ENCODE data around the gene CHST4.
"Not testable (repeated sequence)": the region's sequence is repeated elsewhere in the genome, so short reads cannot be mapped to it uniquely, and the experiment has no call there.

CHST4 gene

DNA sequence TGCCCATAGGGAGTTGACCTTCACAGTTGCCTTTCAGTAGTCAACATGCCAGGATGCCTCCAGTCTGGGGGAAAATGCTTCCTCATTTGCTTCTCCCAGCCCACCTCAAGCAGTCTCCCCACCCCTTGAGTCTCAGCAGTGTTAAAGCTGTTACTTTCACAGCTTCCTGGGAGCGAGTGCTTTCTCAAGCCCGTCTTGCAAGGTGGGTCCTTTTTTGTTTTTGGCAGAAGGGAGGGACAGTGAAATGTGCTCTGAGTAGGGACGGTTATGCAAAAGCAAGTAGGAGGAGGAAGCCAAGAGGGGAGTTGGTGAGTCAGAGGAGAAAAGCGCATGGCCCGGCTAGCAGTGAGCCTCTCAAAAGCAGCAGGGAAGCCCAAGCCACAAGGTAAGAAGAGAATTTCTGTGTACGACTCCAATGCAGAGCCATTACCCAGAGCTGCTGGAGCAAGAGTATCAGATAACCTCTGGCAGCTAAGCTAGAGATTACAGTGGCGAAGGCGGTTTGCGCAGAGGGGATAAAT is at the start of gene CHST4:
TSS of gene CHST4 (plus strand) at position 316 of the 521 bp plus-strand sequence. CDS start 10,252 bp downstream, outside the sequence.
- peak; percentile 31 for DNase-seq (ENCODE audit: low read depth)

DNA sequence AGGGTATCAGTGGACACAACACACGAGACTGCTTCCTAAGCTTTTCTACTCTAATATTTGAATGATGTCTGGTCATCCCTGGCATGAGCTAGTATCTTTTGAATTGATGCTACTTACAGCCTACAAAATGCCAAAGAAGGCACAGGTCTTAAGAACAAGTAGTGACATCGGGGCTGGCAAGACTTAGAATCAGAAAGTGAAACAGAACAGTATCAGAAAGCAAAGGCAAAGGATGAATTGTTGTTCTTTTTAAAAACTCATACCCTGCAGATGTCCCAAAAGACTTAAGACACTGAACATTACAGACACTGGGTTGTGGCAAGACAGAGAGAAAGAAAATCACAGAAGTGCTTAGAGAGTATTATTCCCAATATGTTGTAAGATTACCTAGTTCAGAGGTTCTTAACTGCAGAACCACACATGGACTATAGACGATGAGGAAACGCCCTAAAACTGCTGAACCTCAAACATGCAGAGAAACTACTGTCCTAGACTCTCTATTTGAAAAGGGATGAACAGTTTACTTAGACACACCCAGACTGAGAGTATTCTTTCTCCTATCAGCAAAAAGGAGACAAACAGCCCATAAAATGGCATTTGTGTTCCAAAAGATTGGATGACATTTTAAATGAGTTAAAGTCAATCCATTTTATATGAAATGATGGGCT is 49.6 kb upstream of the CHST4 start:
- no peak for DNase-seq (ENCODE audit: low read depth)

DNA sequence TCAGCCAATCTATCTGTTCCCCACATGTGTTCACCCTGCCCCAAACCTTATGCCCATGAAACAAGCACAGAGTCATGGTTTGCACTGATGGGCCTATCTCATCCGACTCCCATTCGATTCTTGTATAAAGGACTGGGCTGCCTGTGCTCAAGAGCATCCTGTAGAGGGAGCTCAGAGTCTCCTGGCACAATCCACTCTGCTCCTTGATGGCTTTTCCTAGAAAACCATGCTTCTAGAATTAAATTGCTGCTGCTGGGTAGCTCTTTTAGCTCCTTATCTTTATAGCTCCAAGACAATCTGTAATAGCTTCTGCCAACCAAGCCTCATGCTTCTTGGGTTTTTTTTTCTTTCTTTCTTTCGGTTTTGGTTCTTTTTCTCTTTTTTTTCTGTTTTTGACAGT is 46.8 kb upstream of the CHST4 start:
- no peak for DNase-seq (ENCODE audit: low read depth)

DNA sequence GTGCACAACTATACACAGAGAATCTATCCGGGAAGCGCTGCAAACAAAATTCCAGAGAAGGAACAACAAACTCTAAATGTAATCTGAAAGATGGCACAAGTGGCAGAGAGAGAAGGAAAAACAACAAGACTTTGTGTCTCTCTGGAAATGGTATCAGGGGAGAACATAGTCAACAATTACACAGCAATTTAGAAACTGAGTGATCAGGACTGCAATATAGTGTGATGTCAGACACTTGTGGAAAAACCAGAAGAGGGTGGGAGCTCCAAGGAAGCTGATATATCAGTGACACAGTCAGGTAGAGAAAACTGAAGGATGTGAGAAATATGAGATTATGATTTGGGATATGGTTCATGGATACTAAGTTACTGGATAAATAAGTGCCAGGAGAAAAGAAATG is 45.3 kb upstream of the CHST4 start:
- no peak for DNase-seq (ENCODE audit: low read depth)

DNA sequence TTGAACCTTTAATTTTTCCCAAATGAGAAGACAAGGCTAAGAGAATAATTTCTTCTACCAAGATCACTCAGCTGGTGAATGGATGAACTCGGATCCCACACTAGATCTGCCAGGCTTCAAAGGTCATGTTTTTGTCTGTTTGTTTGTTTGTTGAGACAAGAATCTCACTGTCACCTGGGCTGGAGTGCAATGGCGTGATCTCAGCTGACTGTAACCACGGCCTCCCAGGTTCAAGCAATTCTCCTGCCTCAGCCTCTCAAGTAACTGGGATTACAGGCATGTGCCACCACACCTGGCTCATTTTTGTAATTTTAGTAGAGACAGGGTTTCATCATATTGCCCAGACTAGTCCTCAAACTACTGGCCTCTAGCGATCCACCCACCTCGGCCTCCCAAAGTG is 43.7 kb upstream of the CHST4 start:
- no peak for DNase-seq (ENCODE audit: low read depth)

DNA sequence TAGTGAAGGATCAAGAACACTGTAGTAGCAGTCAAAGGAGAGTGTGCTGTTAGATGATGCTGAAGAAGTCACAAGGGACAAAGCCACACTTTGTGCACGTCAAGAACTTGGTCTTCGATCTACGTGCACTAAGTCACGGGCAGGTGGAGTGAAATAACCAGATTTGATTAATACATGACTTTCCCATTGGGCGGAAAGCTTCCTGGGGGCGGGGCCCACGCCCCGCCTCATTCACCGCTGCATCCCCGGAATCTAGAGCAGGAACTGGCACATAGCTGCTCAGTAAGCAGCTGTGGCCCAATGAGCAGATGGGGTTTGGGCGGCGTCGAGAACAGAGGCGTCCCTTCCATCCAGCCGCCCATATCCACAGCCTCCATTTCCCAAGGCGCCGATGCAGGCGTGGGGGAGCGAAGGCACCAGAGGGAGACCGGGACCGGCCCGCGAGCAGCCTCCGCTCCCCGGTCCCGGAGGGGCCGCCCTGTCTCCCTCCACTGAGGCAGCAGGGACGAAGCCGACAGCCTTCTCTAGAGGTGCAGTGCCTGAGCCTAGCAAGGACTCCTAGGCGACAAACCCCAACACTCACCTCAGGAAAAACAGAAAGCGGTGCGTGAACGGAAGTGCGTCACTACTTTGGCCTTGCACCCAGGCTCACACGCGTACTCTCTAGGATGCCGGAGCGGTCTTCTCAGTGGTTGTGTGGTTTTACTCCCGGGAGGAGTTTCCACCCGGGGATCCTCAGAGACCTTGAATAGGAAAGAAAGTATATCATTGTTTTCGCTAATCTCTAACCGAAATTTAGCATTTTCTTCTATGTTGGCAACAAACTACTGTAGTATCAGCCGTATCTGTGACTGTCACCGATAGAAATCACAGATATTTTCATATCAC is 42.0 kb upstream of the CHST4 start:
- peak; percentile 87 for DNase-seq (ENCODE audit: low read depth)

DNA sequence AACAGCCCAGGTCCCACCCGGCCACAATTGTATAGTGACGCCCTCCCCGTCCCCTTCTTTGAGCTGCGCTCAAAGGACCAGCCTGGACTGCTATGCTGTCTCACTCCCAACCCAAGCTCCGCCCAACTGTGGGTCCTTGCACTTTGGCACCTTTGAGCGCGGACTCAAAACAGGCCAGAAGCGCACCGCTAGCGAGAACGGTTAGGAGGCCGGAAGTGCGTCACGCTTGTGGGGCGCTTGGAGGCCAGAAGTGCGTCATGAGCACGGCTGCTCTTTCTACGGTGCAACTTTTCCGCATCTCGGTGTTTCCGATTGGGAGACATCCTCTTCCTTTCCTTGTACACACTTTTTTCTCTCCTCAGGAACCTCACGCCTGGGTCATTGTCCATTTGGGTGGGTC is 37.1 kb upstream of the CHST4 start, which contains the start of gene ZNF19:
TSS of gene ZNF19 (minus strand) at position 203 of the 400 bp plus-strand sequence. CDS start 7,210 bp downstream, outside the sequence.
- DNase-seq (ENCODE audit: low read depth) = no peak

DNA sequence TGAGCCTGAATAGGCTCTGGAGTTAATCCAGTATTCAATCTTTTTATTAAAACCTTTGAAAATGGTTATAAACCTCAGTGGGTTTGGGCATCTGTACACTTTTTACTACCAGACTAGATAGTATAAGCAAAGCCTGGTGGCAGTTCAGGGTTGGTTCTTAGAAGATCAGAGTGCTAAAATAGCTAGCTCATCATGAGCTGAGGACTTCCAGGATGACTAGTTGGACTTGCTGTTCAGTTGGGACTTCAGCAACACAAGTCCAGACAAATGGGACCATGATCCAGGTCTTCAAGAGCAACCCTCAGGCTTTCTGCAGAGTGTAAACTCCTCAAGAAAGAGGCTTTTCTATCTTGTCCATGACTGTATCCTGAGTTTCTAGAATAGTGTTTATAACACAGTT is 35.9 kb upstream of the CHST4 start:
- DNase-seq (ENCODE audit: low read depth) = no peak

DNA sequence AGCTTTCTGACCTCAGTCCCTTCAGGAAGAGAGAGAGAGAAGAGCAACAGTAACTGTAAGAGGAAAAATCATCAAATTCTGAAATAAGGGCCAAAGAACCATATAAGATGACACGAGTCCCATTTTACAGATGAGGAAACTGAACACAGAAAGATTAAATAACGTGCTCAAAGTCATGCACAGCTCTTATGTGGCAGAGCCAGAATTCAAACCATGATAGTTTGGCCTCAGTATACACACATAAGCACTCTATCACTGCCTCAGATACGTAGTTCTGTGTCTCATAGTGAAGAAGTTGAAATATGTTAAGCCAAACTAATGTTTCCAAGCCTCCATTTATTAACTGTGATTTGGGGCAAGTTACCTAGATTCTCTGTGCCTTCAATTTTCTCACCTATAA is 35.2 kb upstream of the CHST4 start:
- DNase-seq (ENCODE audit: low read depth) = no peak

DNA sequence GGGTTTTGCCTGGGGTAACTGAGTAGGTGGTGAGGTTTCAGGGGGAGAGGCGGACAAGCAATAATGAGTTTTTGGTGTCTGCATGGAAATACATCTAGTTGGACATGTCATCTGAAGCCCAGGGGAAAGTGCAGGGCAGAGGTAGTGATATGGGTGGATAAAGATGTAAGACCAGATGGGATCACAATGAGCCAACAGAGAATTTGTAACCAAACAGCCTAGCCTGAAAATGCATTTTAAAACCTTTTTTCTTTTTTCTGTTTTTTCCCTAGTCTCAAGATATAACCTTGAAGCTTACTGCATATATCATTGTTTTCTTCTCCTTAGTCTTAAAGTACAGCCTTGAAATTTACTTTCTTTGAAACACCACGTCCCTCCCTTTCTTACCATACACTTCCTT is 33.4 kb upstream of the CHST4 start:
- no peak for DNase-seq (ENCODE audit: low read depth)

DNA sequence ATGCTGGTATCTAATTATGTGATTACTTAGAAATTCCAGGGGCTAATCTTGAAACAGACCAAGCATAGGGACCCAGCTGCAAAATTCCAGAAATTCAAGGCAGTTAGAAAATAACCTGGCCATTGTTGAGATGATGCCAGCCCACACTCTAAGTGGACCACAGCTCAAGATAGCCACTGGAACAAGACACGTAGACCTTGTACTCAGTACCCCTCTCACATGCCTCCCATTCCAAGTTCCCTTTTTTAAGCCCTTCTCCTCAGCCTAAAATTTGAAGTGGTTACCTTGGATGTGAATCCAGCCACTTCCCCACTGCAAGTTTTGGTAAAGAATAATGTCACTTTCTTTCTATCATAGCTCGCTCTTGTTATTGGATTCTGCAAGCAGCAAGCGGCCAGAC is 33.0 kb upstream of the CHST4 start:
- no peak for DNase-seq (ENCODE audit: low read depth)

DNA sequence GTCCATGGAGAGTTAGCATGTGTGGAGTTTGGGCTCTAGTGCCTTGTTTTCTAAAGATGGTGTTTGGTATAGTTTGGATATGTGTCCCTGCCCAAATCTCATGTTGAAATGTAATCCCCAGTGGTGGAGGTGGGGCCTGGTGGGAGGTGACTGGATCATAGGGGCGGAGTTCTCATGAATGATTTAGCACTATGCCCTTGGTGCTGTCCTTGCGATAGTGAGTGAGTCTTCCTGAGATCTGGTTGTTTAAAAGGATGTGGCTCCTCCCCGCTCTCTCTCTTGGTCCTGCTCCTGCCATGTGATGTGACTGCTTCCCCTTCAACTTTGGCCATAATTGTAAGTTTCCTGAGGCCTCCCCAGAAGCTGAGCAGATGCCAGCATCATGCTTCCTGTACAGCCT is 28.2 kb upstream of the CHST4 start:
- DNase-seq (ENCODE audit: low read depth) = no peak

DNA sequence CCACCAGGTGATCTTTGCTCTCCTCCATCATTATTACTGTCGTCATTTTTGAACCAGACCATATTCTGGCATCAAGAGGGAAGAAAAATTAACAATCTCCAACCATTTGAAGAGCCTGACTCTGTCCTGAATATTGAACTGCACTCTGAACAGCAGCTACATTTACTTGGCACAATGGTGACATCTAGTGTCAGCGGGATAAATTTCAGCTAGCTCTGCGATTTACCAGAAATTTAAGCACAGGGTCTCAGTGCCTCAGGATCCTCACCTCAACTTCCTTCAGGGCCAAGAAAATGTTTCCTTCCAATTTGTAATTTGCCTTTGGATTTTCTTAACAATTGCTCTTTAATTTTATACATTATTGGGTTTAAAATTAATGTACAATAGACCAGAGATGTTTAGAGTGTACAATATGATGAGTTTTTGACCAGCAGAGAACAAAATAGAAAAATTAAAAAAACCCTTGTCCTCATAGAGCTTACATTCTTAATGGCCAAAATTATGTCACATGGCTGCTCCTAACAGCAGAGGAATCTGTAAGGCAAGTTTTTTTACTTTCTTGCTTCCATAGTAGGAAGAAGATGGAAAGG is 26.4 kb upstream of the CHST4 start:
- peak; percentile 31 for DNase-seq (ENCODE audit: low read depth)

DNA sequence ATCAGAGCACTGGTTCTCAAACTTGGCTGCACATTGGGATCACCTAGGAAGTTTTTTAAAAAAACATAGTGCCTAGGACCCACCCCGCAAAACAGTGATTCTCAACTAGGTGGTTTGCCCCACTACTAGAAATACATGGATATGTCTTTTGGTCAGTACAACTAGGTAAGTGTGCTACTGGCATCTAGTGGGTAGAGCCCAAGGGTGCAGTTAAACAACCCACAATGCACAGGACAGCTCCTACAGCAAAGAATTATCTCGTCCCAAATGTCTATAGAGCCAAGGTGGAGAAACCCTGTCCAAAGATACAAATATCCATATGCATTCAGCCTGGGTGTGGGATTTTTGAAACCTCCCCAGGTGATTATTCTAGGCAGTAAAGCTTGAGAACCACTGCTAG is 25.3 kb upstream of the CHST4 start:
- no peak for DNase-seq (ENCODE audit: low read depth)

DNA sequence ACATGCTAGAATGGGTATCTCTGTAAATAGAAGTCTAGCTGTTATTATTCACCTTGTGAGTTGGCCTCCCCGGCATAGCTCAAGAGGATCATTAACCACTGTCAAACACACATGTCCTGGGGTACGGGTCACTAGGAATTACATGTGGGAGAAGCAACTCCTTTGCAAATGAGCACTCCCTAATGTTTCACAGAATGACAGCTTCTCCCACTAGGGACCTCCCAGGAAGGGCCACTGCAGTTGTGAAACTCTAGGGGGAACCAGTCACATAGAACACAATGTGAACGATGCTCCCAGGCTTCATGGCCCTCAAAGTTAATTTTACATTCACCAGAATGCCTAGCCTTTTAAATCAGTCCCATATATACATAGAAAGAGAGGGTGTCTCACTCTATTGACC is 24.7 kb upstream of the CHST4 start:
- no peak for DNase-seq (ENCODE audit: low read depth)

DNA sequence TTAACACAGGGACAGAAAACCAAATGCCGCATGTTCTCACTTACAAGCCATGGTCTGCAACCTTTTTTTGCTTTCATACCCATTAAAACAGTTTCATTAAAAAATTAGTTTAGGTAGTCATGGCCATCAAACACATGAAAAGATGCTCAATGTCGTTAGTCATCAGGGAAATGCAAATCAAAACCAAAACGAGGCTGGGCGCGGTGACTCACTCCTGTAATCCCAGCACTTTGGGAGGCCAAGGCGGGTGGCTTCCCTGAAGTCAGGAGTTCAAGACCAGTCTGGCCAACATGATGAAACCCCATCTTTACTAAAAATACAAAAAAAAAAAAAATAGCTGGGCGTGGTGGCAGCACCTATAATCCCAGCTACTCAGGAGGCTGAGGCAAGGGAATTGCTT is 22.2 kb upstream of the CHST4 start:
- not testable (repeated sequence) for DNase-seq (ENCODE audit: low read depth)

DNA sequence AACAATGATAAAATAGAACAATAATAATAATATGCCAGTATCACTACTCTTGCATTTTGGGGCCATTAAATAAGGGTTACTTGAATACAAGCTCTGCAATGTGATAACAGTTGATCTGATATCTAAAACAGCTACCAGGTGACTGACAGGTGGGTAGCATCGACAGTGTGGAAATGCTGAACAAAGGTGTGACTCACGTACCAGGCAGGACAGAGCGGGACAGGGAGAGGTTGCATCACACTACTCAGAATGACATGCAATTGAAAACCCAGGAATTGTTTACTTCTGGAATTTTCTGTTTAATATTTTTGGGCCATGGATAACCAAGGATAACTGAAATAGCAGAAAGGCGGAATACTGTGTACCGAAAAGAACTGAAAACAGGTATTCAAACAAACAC is 21.3 kb upstream of the CHST4 start:
- no peak for DNase-seq (ENCODE audit: low read depth)

DNA sequence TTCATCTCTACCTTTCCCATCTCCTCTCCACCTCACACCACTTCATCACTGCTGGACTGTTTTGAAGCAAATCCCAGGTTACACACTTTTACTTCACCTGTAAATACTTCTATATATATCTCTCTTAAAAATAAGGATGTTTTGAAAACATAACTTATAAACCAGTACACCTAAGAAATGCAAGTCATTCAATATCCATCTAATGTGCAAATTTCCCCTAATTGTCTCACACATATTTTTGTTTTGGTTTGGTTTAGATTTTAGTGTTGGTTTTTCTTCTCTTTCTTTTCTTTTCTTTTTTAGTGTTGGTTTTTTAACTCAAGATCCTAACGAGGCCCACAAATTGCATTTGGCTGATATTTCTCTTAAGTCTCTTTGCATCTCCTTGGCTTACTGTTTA is 19.2 kb upstream of the CHST4 start:
- no peak for DNase-seq (ENCODE audit: low read depth)

DNA sequence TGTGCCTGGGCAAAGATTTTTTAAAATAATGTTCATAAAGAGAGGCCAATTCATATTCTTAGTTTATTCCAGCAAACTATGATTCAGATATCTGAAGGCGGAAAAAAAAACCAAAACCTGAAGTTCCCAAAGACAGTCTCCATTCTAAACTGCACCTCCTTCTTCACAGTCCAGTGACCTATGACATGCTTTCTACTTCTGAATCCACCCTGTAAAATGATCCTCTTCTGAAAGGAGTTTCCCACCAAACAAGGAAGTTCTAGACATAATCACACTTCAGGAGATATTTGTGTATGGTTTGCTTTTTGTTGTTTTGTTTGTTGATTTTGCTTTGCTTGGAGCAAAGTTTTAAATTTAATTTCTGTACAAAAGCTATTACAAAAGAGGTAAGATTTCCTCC is 12.9 kb upstream of the CHST4 start:
- DNase-seq (ENCODE audit: low read depth) = no peak

DNA sequence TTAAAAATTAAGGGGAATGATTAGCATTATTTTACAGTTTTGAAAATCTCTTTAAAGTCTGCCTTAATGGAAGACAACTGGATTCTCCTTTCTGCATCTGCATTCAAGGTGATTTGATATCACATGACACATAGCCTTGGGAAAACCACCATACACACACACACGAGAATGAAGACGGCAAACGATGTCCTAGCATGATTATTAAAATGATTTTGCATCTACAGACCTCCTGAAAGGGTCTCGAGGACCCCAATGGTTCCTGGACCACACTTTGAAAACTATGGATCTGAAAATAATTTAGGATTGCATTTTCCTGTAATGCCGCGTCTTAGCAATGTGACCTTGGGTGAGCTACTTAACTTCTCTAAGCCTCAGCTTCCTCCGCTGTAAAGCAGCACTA is 11.8 kb upstream of the CHST4 start:
- no peak for DNase-seq (ENCODE audit: low read depth)

DNA sequence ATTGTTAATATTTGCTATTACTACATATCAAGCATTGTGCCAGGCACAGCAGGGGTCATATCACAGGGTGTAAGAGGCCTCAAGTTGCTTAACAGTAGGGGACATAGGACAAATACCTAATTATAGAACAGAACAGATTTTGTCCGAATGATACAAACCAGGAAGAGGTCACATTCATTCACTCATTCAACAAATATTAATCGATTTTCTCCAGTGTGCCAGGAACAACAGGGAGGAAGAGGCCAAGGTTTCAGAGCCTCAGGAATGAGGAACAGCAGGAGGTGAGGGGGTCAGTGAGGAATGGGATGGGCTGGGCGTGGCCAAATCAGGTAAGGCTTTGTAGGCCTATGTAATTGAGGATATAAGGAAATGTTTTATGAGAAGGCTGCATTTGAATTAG is 11.2 kb upstream of the CHST4 start:
- DNase-seq (ENCODE audit: low read depth) = no peak

DNA sequence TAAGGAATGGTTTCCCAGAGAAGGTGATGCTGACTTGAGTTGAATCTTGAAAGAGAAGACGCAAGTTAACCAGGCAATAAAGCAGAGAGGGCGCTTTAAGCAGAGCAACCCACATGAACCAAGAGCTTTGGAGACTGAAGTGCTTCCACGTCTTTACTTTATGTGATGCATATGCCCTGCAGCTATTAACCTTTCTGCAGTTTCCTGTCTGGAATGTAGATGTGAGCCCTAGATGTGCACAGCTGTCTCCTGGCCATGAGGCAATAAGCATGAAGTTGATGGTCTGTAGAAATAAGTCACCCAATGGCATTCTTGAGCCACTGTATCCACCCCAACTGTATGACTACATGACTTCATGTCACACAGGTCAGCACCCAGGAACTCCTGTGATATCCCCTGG is 5.7 kb upstream of the CHST4 start:
- DNase-seq (ENCODE audit: low read depth) = no peak

Data from stromal cell of bone marrow (primary cell).